HepG2 (cell line): Measurements from ENCODE around the gene ZNF292. TPM values are rescaled to one million over a fixed set of nuclear protein-coding genes. Genes with fewer than 3 reads are reported as not detected.

Experiments used
- CEBPG ChIP-seq: IDR thresholded peaks from 2 replicates; pipeline ENCODE4 v1.6.1; 2016
- HOXA5 ChIP-seq: sonication (generic); formaldehyde crosslinking; IDR thresholded peaks from 2 replicates; pipeline ENCODE4 v1.4.0; 2020; ENCODE audit warnings: missing genetic modification reagents
- KDM3A ChIP-seq: IDR thresholded peaks from 2 replicates; pipeline ENCODE4 v1.6.1; 2018; ENCODE audit warnings: low read depth, missing compliant biosample characterization
- REL ChIP-seq: sonication (generic); formaldehyde crosslinking; conservative IDR thresholded peaks from 2 replicates; pipeline ENCODE4 v1.8.0; 2022; ENCODE audit warnings: mild to moderate bottlenecking, missing genetic modification reagents, moderate library complexity
- SIX4 ChIP-seq: sonication (generic); formaldehyde crosslinking; IDR thresholded peaks from 2 replicates; pipeline ENCODE4 v1.4.0; 2020; ENCODE audit warnings: missing genetic modification reagents
- SSRP1 ChIP-seq: IDR thresholded peaks from 2 replicates; pipeline ENCODE4 v1.6.1; 2016; ENCODE audit warnings: control low read depth
- TOPORS ChIP-seq: sonication (generic); formaldehyde crosslinking; IDR thresholded peaks from 2 replicates; pipeline ENCODE4 v1.8.0; 2023; ENCODE audit warnings: mild to moderate bottlenecking, missing genetic modification reagents
- TP53 ChIP-seq: sonication (generic); formaldehyde crosslinking; conservative IDR thresholded peaks from 2 replicates; pipeline ENCODE4 v1.4.0; 2020; ENCODE audit warnings: missing genetic modification reagents
- ZNF263 ChIP-seq: sonication (generic); formaldehyde crosslinking; IDR thresholded peaks from 2 replicates; pipeline ENCODE4 v1.4.0; 2020; ENCODE audit warnings: missing genetic modification reagents
- ZNF326 ChIP-seq: sonication (generic); formaldehyde crosslinking; IDR thresholded peaks from 2 replicates; pipeline ENCODE4 v1.4.0; 2020; ENCODE audit warnings: missing genetic modification reagents, borderline replicate concordance
- ZNF34 ChIP-seq: sonication (generic); formaldehyde crosslinking; IDR thresholded peaks from 2 replicates; pipeline ENCODE4 v1.4.0; 2020; ENCODE audit warnings: mild to moderate bottlenecking, missing genetic modification reagents, borderline replicate concordance
- ZNF652 ChIP-seq: IDR thresholded peaks from 2 replicates; pipeline ENCODE4 v1.6.1; 2016; ENCODE audit warnings: low read depth, borderline replicate concordance
- ZNF670 ChIP-seq: sonication (generic); formaldehyde crosslinking; IDR thresholded peaks from 2 replicates; pipeline ENCODE4 v1.8.0; 2022; ENCODE audit warnings: mild to moderate bottlenecking, missing genetic modification reagents, borderline replicate concordance
- polyA plus RNA-seq, 8 experiments: library from polyadenylated mRNA; depleted of rRNA in 3 of 8; stranded (reverse) in 7 of 8; unstranded in 1 of 8; fragments of >200 nt; fragmentation: Illumina TruSeq in 4 of 8; extraction: Trizol in 4 of 8; gene quantifications; 2 replicates each; pipeline versions ENCODE4 v1.2.1 to v1.2.3, GENCODE V29; 2011 to 2016; ENCODE audit warnings: low read depth in 4 of 8, missing spikeins in 1 of 8, mixed read lengths in 1 of 8; ENCODE audit not compliant: insufficient read depth in 1 of 8
- total RNA-seq, 5 experiments: library from RNA; depleted of rRNA; stranded (reverse); fragments of >200 nt; fragmentation: Illumina TruSeq; extraction: Trizol; gene quantifications; 2 replicates each; pipeline ENCODE4 v1.2.3, GENCODE V29; 2016; ENCODE audit warnings: low read depth in 1 of 5
- TF ChIP-seq, protein P1 (sequence below): sonication (generic); formaldehyde crosslinking; IDR thresholded peaks from 2 replicates; pipeline ENCODE4 v1.5.1; 2020; ENCODE audit warnings: missing genetic modification reagents, mild to moderate bottlenecking, borderline replicate concordance
- TF ChIP-seq, protein P2 (sequence below): IDR thresholded peaks from 2 replicates; pipeline ENCODE4 v1.6.1; 2012; ENCODE audit warnings: low read depth, low read length, improper control_type of control experiment
- TF ChIP-seq, protein P3 (sequence below): sonication (generic); formaldehyde crosslinking; IDR thresholded peaks from 2 replicates; pipeline ENCODE4 v1.5.1; 2020; ENCODE audit warnings: missing genetic modification reagents, mild to moderate bottlenecking, borderline replicate concordance
- TF ChIP-seq, protein P4 (sequence below): conservative IDR thresholded peaks from 2 replicates; pipeline ENCODE4 v1.6.1; 2018; ENCODE audit warnings: missing genetic modification reagents
- TF ChIP-seq, protein P5 (sequence below): sonication (generic); formaldehyde crosslinking; IDR thresholded peaks from 2 replicates; pipeline ENCODE4 v1.4.0; 2020; ENCODE audit warnings: missing genetic modification reagents
- TF ChIP-seq, protein P6 (sequence below): sonication (generic); formaldehyde crosslinking; IDR thresholded peaks from 2 replicates; pipeline ENCODE4 v1.5.0; 2020; ENCODE audit warnings: mild to moderate bottlenecking, missing genetic modification reagents

Gene ZNF292
- total and polyA plus RNA-seq, 2 of the 13 experiments (the other 11 are each of a cell fraction or from before 2014, with no cell fraction given): 9.9 to 12.8 TPM

DNA sequence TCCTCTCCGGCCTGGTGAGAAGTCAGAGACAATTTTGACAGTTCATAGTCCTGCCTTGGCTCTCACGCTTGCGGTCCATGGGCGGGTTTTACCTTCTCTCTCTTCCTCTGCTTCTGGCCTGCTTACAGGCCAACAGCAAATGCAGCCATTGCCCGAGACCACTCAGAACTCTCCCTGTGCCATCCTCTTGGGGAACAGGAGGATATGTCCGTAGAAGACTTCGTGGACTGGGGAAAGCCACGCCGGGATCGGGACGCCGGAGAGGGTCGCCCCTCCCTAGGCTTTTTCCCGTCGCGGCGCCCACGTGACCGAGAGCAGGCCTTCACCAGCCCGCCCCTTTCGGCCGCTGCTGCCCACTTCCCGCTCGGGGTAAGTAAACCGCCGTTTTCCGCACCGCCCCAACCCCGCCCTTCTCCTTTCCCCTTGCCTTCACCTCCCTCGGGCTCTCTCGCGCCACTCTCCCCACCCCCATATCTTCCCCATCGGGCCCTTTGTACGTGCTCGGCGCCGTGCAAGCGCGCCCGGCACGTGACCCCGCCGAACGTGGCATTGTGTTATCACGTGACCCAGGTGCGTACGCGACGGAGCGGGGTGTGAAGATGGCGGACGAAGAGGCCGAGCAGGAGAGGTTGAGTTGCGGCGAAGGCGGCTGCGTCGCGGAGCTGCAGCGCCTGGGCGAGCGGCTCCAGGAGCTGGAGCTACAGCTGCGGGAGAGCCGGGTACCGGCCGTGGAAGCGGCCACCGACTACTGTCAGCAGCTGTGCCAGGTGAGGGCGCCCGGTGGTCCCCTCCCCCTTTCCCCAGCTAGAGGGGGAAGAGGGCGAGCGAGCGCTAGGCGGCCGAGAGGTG is at the start of gene ZNF292 (continued):
- TF ChIP-seq, protein P1, sequence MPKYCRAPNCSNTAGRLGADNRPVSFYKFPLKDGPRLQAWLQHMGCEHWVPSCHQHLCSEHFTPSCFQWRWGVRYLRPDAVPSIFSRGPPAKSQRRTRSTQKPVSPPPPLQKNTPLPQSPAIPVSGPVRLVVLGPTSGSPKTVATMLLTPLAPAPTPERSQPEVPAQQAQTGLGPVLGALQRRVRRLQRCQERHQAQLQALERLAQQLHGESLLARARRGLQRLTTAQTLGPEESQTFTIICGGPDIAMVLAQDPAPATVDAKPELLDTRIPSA (CRISPR knock-in tag): peak; percentile 84; the same call in 1 of the 2 replicates
- TF ChIP-seq SSRP1 (CRISPR knock-in tag) (no peak; the same call in none of the 2 replicates), SIX4 (CRISPR knock-in tag) (peak; percentile 49; the same call in 1 of the 2 replicates), ZNF34 (CRISPR knock-in tag) (peak; percentile 81; the same call in 1 of the 2 replicates), ZNF263 (CRISPR knock-in tag) (peak; percentile 10; the same call in 1 of the 2 replicates), TP53 (CRISPR knock-in tag) (no peak; the same call in 1 of the 2 replicates), REL (CRISPR knock-in tag) (peak; percentile 100), CEBPG (CRISPR knock-in tag) (peak; percentile 44; the same call in 1 of the 2 replicates), ZNF326 (no peak), ZNF670 (peak; percentile 94), TOPORS (CRISPR knock-in tag) (peak; percentile 86; the same call in 1 of the 2 replicates), HOXA5 (CRISPR knock-in tag) (peak; percentile 82; the same call in 1 of the 2 replicates), KDM3A (CRISPR knock-in tag) (peak; percentile 73), ZNF652 (no peak)
- TF ChIP-seq, protein P2, sequence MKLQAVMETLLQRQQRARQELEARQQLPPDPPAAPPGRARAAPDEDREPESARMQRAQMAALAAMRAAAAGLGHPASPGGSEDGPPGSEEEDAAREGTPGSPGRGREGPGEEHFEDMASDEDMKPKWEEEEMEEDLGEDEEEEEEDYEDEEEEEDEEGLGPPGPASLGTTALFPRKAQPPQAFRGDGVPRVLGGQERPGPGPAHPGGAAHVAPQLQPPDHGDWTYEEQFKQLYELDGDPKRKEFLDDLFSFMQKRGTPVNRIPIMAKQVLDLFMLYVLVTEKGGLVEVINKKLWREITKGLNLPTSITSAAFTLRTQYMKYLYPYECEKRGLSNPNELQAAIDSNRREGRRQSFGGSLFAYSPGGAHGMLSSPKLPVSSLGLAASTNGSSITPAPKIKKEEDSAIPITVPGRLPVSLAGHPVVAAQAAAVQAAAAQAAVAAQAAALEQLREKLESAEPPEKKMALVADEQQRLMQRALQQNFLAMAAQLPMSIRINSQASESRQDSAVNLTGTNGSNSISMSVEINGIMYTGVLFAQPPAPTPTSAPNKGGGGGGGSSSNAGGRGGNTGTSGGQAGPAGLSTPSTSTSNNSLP: no peak
- TF ChIP-seq, protein P3, sequence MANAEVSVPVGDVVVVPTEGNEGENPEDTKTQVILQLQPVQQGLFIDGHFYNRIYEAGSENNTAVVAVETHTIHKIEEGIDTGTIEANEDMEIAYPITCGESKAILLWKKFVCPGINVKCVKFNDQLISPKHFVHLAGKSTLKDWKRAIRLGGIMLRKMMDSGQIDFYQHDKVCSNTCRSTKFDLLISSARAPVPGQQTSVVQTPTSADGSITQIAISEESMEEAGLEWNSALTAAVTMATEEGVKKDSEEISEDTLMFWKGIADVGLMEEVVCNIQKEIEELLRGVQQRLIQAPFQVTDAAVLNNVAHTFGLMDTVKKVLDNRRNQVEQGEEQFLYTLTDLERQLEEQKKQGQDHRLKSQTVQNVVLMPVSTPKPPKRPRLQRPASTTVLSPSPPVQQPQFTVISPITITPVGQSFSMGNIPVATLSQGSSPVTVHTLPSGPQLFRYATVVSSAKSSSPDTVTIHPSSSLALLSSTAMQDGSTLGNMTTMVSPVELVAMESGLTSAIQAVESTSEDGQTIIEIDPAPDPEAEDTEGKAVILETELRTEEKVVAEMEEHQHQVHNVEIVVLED (CRISPR knock-in tag): peak; percentile 99
- TF ChIP-seq, protein P4, sequence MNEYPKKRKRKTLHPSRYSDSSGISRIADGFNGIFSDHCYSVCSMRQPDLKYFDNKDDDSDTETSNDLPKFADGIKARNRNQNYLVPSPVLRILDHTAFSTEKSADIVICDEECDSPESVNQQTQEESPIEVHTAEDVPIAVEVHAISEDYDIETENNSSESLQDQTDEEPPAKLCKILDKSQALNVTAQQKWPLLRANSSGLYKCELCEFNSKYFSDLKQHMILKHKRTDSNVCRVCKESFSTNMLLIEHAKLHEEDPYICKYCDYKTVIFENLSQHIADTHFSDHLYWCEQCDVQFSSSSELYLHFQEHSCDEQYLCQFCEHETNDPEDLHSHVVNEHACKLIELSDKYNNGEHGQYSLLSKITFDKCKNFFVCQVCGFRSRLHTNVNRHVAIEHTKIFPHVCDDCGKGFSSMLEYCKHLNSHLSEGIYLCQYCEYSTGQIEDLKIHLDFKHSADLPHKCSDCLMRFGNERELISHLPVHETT (CRISPR knock-in tag): 0 out of 2 replicates have a peak, but pooled peaks have one; percentile 51
- TF ChIP-seq, protein P5, sequence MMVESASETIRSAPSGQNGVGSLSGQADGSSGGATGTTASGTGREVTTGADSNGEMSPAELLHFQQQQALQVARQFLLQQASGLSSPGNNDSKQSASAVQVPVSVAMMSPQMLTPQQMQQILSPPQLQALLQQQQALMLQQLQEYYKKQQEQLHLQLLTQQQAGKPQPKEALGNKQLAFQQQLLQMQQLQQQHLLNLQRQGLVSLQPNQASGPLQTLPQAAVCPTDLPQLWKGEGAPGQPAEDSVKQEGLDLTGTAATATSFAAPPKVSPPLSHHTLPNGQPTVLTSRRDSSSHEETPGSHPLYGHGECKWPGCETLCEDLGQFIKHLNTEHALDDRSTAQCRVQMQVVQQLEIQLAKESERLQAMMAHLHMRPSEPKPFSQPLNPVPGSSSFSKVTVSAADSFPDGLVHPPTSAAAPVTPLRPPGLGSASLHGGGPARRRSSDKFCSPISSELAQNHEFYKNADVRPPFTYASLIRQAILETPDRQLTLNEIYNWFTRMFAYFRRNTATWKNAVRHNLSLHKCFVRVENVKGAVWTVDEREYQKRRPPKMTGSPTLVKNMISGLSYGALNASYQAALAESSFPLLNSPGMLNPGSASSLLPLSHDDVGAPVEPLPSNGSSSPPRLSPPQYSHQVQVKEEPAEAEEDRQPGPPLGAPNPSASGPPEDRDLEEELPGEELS (CRISPR knock-in tag): peak; percentile 76
- TF ChIP-seq, protein P6, sequence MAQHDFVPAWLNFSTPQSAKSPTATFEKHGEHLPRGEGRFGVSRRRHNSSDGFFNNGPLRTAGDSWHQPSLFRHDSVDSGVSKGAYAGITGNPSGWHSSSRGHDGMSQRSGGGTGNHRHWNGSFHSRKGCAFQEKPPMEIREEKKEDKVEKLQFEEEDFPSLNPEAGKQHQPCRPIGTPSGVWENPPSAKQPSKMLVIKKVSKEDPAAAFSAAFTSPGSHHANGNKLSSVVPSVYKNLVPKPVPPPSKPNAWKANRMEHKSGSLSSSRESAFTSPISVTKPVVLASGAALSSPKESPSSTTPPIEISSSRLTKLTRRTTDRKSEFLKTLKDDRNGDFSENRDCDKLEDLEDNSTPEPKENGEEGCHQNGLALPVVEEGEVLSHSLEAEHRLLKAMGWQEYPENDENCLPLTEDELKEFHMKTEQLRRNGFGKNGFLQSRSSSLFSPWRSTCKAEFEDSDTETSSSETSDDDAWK (CRISPR knock-in tag): no peak
